Peyer's patch (tissue), 4 donors: Measurements from ENCODE around the gene CLDN9. TPM values are rescaled to one million over a fixed set of nuclear protein-coding genes. Genes with fewer than 3 reads are reported as not detected.

Experiments used
- DNase-seq, 3 donors: peaks; one replicate each; pipeline ENCODE4 v3.0.0-alpha.2; 2017 to 2019
- H3K27ac ChIP-seq, 4 donors: fragments of 200-600 bp; sonication (generic); one replicate each; pipeline ENCODE4 v1.5.1; 2016 to 2019
- H3K27me3 ChIP-seq, 2 donors: fragments of 200-600 bp; sonication (generic); one replicate each; pipeline ENCODE4 v1.5.1; 2019
- H3K36me3 ChIP-seq, 3 donors: fragments of 200-600 bp; sonication (generic); one replicate each; pipeline ENCODE4 v1.5.1; 2016 to 2019
- H3K4me1 ChIP-seq, 4 donors: fragments of 200-600 bp; sonication (generic); one replicate each; pipeline ENCODE4 v1.5.1; 2016 to 2019
- H3K4me3 ChIP-seq, 4 donors: fragments of 200-600 bp; sonication (generic); 1 replicate in 3 of 4; 2 replicates in 1 of 4; pipeline ENCODE4 v1.5.1; 2016 to 2019; ENCODE audit warnings: mild to moderate bottlenecking in 1 of 4
- H3K9me3 ChIP-seq, 4 donors: fragments of 200-600 bp; sonication (generic); one replicate each; pipeline ENCODE4 v1.5.1; 2016 to 2019; ENCODE audit warnings: mild to moderate bottlenecking in 1 of 4
- CTCF ChIP-seq, 6 experiments: fragments of 450-650 bp in 4 of 6; fragments of 200-600 bp in 2 of 6; sonication (generic) in 1 of 6; IDR thresholded peaks; one replicate each; pipeline ENCODE4 v1.5.1; 2017 to 2019; ENCODE audit warnings: antibody characterized with exemption in 6 of 6, mild to moderate bottlenecking in 3 of 6, moderate library complexity in 1 of 6
- POLR2A ChIP-seq, 2 donors: fragments of 450-650 bp; IDR thresholded peaks; one replicate each; pipeline ENCODE4 v1.5.1; 2017; ENCODE audit warnings: antibody characterized with exemption in 2 of 2, mild to moderate bottlenecking in 2 of 2, moderate library complexity in 2 of 2
- total RNA-seq, 4 donors: library from RNA; depleted of rRNA; stranded (reverse); fragments of >200 nt; gene quantifications; one replicate each; pipeline ENCODE4 v1.1.0, GENCODE V29; 2016

The CLDN9 gene
- total RNA-seq, 4 donors from 2014 or later: 0.76 to 2.5 (median 1.2) TPM

GRCh38 chr16:2990891-2991290, 21.8 kb upstream of the CLDN9 start:
- H3K27ac ChIP-seq: no peak overlapping the region
- H3K9me3 ChIP-seq: no peaks in the 10 kb centered on the region
- no peak for DNase-seq
- no peaks in the 10 kb centered on the region for H3K36me3 ChIP-seq
- TF ChIP-seq POLR2A (IDR thresholded peaks at IDR 0.05) (no peak), CTCF (IDR thresholded peaks at IDR 0.05) (no peak)
- H3K27me3 ChIP-seq: no peaks in the 10 kb centered on the region
- H3K4me3 ChIP-seq: no peak overlapping the region
- H3K4me1 ChIP-seq: no peaks in the 10 kb centered on the region

- Histone ChIP-seq H3K27ac (no peak overlapping the region), H3K36me3 (no peaks in the 10 kb centered on the region), H3K4me1 (no peaks in the 10 kb centered on the region), H3K9me3 (no peaks in the 10 kb centered on the region), H3K27me3 (no peaks in the 10 kb centered on the region), H3K4me3 (no peak overlapping the region)
- TF ChIP-seq CTCF (IDR thresholded peaks at IDR 0.05): no peak
- TF ChIP-seq POLR2A (IDR thresholded peaks at IDR 0.05): no peak
- DNase-seq: no peak
These were observed 21.0 kb upstream of the CLDN9 start for GRCh38 chr16:2991566-2992261.

- Histone ChIP-seq H3K4me3 (no peak overlapping the region), H3K27me3 (no peaks in the 10 kb centered on the region), H3K27ac (no peak overlapping the region), H3K4me1 (no peaks in the 10 kb centered on the region), H3K36me3 (no peaks in the 10 kb centered on the region), H3K9me3 (no peaks in the 10 kb centered on the region)
- TF ChIP-seq POLR2A (IDR thresholded peaks at IDR 0.05) (no peak), CTCF (IDR thresholded peaks at IDR 0.05) (no peak)
- DNase-seq: no peak
These were observed 20.2 kb upstream of the CLDN9 start for GRCh38 chr16:2992383-2993081.

- Histone ChIP-seq H3K4me1 (no peaks in the 10 kb centered on the region), H3K27me3 (no peaks in the 10 kb centered on the region), H3K4me3 (no peak overlapping the region), H3K27ac (no peak overlapping the region), H3K9me3 (no peaks in the 10 kb centered on the region), H3K36me3 (no peaks in the 10 kb centered on the region)
- no peak for DNase-seq
- TF ChIP-seq CTCF (IDR thresholded peaks at IDR 0.05) (no peak), POLR2A (IDR thresholded peaks at IDR 0.05) (no peak)
These were observed 16.4 kb upstream of the CLDN9 start for GRCh38 chr16:2996298-2996697.

GRCh38 chr16:2999929-3000328, 12.8 kb upstream of the CLDN9 start:
- Histone ChIP-seq H3K27ac (no peak overlapping the region), H3K9me3 (no peaks in the 10 kb centered on the region), H3K4me1 (peaks cover 0 to 3% (median 0%) of the 10 kb centered on the region in 4 donors), H3K27me3 (no peaks in the 10 kb centered on the region), H3K4me3 (no peak overlapping the region), H3K36me3 (no peaks in the 10 kb centered on the region)
- no peak for TF ChIP-seq POLR2A (IDR thresholded peaks at IDR 0.05)
- no peak for TF ChIP-seq CTCF (IDR thresholded peaks at IDR 0.05)
- DNase-seq: no peak
